Measurements from ENCODE around the gene EIF3J.

GRCh38 chr15:44532689-44533088 is 4.3 kb upstream of the EIF3J start:
- TF ChIP-seq CTCF (conservative IDR thresholded peaks at IDR 0.05) (peak; percentile 61), ZFX (IDR thresholded peaks at IDR 0.05) (no peak)

Data from C4-2B (cell line).